Activated CD4-positive, alpha-beta T cell treated with anti-CD3 and anti-CD28 coated beads, Interleukin-2, Interleukin-6, amounts not matched to agents 100 ng/mL and 50 ng/mL, durations not matched to agents 16 hours and 8 hours (primary cell): ENCODE measurements around the gene TEX264.
A peak's percentile ranks its signal among the peaks of the same experiment; 100 is the strongest.
"Not testable (repeated sequence)": the region's sequence is repeated elsewhere in the genome, so short reads cannot be mapped to it uniquely, and the experiment has no call there.

ENCODE experiments used
- DNase-seq: peaks from one replicate; pipeline ENCODE4 v3.0.0-alpha.2; 2020

The TEX264 gene

GRCh38 chr3:51718547-51719409 is 47.7 kb downstream of the TEX264 start:
- peak; percentile 83 for DNase-seq

DNA sequence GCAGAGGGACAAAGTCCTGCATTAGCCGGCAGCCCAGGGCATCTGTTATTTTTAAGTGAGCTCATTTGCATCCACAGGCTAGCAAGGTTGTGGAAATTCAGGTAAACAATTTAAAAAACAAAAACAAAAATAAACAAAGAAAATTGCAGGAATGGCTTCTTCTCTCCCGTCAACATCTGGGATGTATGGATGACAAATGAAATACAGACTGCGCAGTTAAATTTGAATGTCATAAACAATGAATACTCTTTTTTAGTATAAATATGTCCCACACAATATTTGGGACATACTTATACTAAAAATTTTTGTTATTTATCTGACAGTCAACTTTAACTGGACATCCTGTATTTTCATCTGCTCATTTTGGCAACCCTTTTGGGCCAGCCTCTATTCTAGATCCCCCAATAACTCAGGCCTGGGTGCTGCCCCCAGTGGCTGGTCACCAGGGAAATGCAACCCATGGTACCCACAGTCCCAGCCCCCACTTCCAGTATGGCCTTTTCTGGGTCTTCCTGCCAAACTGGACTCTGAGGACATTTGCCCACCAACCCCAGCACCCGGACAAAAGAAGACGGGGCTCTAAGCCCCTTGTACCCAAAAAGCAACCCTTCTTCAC is 48.5 kb downstream of the TEX264 start:
- no peak for DNase-seq

DNA sequence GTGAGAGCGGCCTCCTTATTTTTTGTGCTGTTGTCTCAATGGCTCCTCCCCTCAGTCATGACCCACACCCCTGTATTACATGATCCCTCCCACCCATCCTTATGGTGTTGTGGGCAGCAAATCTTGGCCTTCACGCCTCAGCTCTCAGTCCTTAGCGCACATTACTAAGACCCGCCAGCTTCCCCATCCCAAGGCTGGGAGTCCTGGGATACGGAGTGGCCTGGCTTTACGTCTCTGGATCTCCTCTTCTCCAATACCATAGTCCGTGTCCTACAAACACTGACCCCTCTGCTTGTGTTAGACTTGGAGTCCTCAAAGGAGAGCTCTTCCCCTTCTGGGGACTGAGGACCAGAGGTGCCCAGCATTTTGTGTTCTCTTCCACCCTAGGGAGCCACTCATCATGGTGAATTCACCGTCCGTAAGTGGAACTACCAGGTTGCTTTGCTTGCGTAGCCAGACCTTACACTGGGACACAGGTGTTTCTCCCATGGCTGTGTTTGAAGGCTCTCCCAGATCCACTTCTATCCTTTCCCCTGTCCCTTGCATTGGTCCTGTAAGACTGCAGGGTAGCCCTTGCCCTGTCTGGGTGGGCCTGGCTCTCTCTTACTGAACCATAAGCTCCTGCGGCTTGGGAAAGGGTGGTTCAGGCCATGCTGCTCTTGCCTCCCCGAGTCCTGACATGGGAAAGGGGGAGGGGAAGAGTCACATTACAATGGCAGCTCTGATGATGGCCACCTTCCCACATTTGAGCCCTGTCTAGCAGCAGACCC is 49.4 kb downstream of the TEX264 start:
- DNase-seq: no peak

- no peak for DNase-seq
Observed at GRCh38 chr3:51721062-51721745, 50.2 kb downstream of the TEX264 start.

- peak; percentile 27 for DNase-seq
Observed at GRCh38 chr3:51722362-51722761, 51.3 kb downstream of the TEX264 start.

DNA sequence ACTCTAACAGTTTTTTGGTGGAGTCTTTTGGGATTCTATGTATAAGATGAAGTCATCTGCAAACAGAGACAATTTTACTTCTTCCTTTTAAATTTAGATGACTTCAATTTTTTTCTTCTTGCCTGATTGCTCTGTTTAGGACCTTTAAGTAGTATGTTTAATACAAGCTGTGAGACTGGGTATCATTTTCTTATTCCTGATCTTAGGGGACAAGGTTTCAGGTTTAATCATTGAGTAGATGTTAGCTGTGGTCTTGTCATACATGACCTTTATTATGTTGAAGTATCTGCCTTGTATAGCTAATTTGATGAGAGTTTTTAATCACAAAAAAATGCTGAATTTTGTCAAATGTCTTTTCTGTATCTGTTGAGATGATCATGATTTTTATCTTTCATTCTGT is 56.4 kb downstream of the TEX264 start:
- peak; percentile 43 for DNase-seq

DNA sequence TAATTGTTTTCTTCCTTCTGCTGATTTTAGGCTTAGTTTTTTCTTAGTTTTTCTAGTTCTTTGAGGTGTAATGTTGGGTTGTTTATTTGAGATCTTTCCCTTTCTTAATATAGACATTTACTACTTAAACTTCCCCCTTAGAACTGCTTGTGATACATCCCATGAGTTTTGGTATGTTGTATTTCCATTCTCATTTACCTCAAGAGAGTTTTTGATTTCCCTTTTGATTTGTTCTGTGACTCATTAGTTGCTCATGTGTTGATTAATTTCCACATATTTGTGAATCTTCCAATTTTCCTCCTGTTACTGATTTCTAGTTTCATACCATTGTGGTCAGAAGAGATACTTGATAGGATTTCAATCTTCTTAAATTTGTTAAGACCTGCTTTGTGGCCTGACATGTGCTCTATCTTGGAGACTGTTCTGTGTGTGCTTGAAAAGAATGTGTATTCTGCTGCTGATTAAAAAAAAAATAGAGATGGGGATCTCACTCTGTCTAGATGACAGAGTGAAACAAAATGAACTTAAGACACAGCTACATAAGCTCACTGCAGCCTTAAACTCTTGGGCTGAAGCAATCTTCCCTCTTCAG is 58.1 kb downstream of the TEX264 start:
- peak; percentile 29 for DNase-seq

DNA sequence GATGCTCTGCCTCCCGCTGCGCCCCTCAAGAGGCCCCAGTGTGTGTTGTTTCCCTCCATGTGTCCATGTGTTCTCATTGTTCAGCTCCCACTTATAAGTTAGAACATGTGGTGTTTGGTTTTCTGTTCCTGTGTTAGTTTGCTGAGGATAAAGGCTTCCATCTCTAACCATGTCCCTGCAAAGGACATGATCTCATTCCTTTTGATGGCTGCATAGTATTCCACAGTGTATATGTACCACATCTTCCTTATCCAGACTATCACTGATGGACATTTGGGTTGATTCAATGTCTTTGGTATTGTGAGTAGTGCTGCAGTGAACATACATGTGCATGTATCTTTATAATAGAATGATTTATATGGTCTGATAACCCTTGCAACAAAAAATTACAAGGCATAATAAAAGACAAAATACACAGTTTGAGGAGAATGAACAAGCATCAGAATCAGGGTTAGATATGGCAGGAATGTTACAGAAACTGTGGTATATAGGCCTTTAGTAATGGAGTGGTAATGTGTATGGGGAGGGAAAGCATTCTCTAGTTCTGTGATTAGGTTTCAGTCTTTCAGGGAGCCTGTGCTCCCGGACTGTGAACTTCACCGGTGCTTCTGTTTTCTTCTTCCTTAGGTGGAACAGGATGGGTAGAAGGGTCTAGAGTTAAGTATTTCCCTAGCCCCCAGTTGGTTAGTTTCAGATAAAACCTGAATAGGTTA is 63.0 kb downstream of the TEX264 start:
- no peak for DNase-seq

DNA sequence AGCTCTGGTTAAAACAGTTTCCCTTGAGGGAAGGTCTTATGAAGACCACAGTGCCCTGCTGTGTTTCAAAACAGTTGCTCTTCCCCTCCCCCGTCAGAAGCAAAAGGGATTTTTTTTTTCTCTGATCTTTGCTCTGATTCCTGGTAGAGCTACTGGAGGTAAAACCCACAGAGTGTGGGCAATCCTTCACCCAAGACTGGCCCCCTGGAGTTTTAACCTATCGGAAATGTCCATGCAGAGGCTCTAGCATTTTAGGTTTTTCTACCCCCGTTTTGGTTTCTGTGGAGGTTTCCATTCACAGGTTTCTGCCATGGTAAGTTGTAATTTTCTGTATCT is 63.5 kb downstream of the TEX264 start:
- peak; percentile 51 for DNase-seq

- no peak for DNase-seq
Observed at GRCh38 chr3:51735039-51735438, 64.0 kb downstream of the TEX264 start.

GRCh38 chr3:51735950-51736349 is 64.9 kb downstream of the TEX264 start:
- DNase-seq: no peak

DNA sequence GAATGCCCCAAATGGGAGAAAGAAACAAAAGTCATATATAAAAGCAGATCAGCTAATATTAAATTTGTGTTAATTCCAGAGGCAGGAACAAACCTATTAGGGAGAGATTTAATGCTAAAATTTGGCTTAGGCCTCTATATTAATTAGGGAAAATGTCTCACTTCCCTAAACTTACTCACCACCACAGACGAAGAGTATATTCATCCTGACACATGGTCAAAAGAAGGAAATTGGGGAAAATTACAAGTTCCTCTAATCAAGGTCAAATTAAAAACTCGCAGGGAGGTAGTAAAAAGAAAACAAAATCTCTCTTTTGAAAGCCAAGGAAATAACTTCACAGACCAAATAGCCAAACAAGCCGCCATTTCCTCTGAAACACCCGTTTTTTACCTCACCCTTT is 68.1 kb downstream of the TEX264 start:
- no peak for DNase-seq

DNA sequence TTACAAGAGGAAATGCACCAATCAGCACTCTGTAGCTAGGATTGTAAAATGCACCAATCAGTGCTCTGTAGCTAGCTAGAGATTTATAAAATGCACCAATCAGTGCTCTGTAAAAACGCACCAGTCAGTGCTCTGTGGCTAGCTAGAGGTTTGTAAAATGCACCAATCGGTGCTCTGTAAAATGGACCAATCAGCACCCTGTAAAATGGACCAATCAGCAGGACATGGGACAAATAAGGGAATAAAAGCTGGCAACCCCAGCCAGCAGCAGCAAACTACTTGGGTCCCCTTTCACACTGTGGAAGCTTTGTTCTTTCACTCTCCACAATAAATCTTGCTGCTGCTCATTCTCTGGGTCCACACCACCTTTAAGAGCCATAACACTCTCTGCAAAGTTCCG is 71.3 kb downstream of the TEX264 start:
- not testable (repeated sequence) for DNase-seq

- not testable (repeated sequence) for DNase-seq
Observed at GRCh38 chr3:51742978-51743377, 71.9 kb downstream of the TEX264 start.

- DNase-seq: no peak
Observed at GRCh38 chr3:51747840-51748239, 76.8 kb downstream of the TEX264 start.

DNA sequence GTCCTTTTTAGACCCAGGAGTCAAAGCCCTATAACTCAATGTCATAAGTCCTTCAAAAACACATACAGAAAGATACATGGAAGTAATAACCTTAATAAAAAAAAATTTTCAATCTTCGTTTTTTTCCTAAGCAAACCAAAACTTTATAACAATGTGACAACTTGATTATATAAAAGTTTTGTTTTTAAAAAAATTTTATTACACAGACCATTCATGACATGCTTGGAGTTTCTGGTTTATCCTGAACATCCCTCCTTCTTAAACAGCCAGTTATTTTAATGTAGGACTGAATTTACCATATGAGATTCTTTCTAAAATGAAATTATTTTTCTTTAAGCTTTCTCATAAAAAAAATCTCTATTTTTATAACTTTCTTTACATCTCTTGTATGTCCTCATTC is 77.3 kb downstream of the TEX264 start:
- no peak for DNase-seq

GRCh38 chr3:51750878-51751277 is 79.8 kb downstream of the TEX264 start:
- no peak for DNase-seq

DNA sequence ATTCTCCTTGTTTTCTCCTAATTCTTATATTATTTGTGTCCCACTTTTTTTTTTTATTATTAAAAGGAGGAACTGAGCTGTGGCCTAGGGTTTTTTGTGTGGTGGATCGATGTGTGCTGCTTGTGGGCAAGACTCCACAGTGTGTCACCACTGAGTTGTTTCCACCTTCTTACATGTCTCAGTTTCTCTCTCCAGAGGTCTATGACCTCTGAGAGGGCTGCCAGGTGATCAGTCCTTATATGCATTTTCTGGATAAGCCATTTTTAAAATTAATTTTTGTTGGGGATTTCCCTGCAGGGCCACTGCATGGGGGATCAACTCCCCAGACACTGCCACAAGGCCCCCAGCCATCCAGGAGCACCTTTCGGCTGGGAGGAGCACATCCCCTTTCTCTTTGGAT is 80.2 kb downstream of the TEX264 start:
- DNase-seq: no peak
